Thyroid gland (tissue), 4 donors: ENCODE data around the gene LETM1.

Experiments
- CTCF ChIP-seq, 6 experiments: fragments of 200-600 bp in 3 of 6; fragments of 450-650 bp in 3 of 6; sonication (generic) in 3 of 6; IDR thresholded peaks; one replicate each; pipeline ENCODE4 v1.5.1; 2016 to 2019; ENCODE audit warnings: antibody characterized with exemption in 6 of 6, mild to moderate bottlenecking in 2 of 6, inconsistent platforms in 1 of 6, moderate library complexity in 1 of 6
- POLR2A ChIP-seq, 2 donors: fragments of 450-650 bp; IDR thresholded peaks; one replicate each; pipeline ENCODE4 v1.6.1; 2017; ENCODE audit warnings: antibody characterized with exemption in 2 of 2, mild to moderate bottlenecking in 2 of 2, moderate library complexity in 1 of 2

GRCh38 chr4:1843852-1844251 is 12.1 kb downstream of the LETM1 start:
- no peak for TF ChIP-seq CTCF (IDR thresholded peaks at IDR 0.05)
- no peak for TF ChIP-seq POLR2A (IDR thresholded peaks at IDR 0.05)
